Measurements from ENCODE around the gene SFRP4.

DNA sequence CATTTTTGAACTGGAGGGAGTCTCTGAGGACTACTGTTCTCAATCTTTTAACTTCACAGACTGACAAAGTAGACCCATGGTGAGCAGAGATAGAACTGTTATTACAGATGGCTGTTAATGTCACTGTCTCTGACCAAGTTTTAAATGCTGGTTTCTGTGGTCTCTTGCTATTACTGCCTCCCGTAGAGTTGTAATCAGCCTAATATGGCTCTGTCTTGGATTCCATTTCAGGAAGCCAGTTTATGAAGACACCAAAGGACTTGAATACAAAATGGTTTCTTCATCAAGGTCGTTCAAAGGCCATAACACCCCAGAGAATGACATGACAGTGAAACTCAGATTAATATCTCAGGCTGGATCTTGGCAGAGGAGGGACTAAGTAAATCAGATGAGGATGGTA is 3.9 kb downstream of the SFRP4 start:
- TF ChIP-seq, protein P1, sequence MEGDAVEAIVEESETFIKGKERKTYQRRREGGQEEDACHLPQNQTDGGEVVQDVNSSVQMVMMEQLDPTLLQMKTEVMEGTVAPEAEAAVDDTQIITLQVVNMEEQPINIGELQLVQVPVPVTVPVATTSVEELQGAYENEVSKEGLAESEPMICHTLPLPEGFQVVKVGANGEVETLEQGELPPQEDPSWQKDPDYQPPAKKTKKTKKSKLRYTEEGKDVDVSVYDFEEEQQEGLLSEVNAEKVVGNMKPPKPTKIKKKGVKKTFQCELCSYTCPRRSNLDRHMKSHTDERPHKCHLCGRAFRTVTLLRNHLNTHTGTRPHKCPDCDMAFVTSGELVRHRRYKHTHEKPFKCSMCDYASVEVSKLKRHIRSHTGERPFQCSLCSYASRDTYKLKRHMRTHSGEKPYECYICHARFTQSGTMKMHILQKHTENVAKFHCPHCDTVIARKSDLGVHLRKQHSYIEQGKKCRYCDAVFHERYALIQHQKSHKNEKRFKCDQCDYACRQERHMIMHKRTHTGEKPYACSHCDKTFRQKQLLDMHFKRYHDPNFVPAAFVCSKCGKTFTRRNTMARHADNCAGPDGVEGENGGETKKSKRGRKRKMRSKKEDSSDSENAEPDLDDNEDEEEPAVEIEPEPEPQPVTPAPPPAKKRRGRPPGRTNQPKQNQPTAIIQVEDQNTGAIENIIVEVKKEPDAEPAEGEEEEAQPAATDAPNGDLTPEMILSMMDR (IDR thresholded peaks at IDR 0.05; ENCODE audit: low read length) = no peak
- TF ChIP-seq EZH2phosphoT487 (IDR thresholded peaks at IDR 0.05; ENCODE audit: low read length) = no peak
